Tibial nerve (tissue), 4 donors: ENCODE results near the gene RPTOR. TPM values are rescaled to one million over a fixed set of nuclear protein-coding genes. Genes with fewer than 3 reads are reported as not detected.

Source experiments
- DNase-seq, 2 donors: peaks; one replicate each; pipeline ENCODE4 v3.0.0-alpha.2; 2019; ENCODE audit warnings: low spot score in 2 of 2
- H3K27ac ChIP-seq, 4 donors: fragments of 200-600 bp; sonication (generic) in 3 of 4; one replicate each; pipeline ENCODE4 v1.5.1; 2017 to 2019; ENCODE audit warnings: mild to moderate bottlenecking in 1 of 4
- H3K27me3 ChIP-seq, 2 donors: fragments of 200-600 bp; sonication (generic) in 1 of 2; one replicate each; pipeline versions ENCODE4 v1.5.1 to v1.6.0; 2017 to 2019
- H3K36me3 ChIP-seq, 3 donors: fragments of 200-600 bp; sonication (generic); one replicate each; pipeline ENCODE4 v1.5.1; 2018 to 2019
- H3K4me1 ChIP-seq, 4 donors: fragments of 200-600 bp; sonication (generic) in 3 of 4; one replicate each; pipeline ENCODE4 v1.5.1; 2017 to 2019
- H3K4me3 ChIP-seq, 4 donors: fragments of 200-600 bp; sonication (generic) in 3 of 4; one replicate each; pipeline ENCODE4 v1.5.1; 2017 to 2019; ENCODE audit warnings: mild to moderate bottlenecking in 1 of 4, moderate library complexity in 1 of 4
- H3K9me3 ChIP-seq, 4 donors: fragments of 200-600 bp; sonication (generic) in 3 of 4; one replicate each; pipeline ENCODE4 v1.5.1; 2017 to 2019
- EP300 ChIP-seq, 2 donors: sonication (generic); formaldehyde crosslinking; IDR thresholded peaks; one replicate each; pipeline ENCODE4 v1.6.1; 2017; ENCODE audit warnings: antibody characterized with exemption in 2 of 2, mild to moderate bottlenecking in 1 of 2
- POLR2A ChIP-seq, 2 donors: fragments of 450-650 bp; IDR thresholded peaks; one replicate each; pipeline ENCODE4 v1.6.1; 2017; ENCODE audit warnings: antibody characterized with exemption in 2 of 2, mild to moderate bottlenecking in 2 of 2, moderate library complexity in 2 of 2
- WGBS, 2 donors: methylation state at CpG; one replicate each; pipeline ENCODE4 v1.1.5; 2018; 5-methylcytosine and 5-hydroxymethylcytosine counted together
- total RNA-seq, 4 donors: library from RNA; depleted of rRNA; stranded (reverse); fragments of >200 nt; gene quantifications; one replicate each; pipeline ENCODE4 v1.1.0, GENCODE V29; 2016
- TF ChIP-seq, protein P1 (sequence below), 5 experiments: fragments of 200-600 bp in 3 of 5; fragments of 450-650 bp in 2 of 5; sonication (generic) in 3 of 5; IDR thresholded peaks; one replicate each; pipeline ENCODE4 v1.5.1; 2016 to 2019; ENCODE audit warnings: antibody characterized with exemption in 5 of 5, mild to moderate bottlenecking in 3 of 5, moderate library complexity in 2 of 5

RPTOR gene
- total RNA-seq, 4 donors from 2014 or later, result 34.7 to 56.4 (median 40.1) TPM

DNA sequence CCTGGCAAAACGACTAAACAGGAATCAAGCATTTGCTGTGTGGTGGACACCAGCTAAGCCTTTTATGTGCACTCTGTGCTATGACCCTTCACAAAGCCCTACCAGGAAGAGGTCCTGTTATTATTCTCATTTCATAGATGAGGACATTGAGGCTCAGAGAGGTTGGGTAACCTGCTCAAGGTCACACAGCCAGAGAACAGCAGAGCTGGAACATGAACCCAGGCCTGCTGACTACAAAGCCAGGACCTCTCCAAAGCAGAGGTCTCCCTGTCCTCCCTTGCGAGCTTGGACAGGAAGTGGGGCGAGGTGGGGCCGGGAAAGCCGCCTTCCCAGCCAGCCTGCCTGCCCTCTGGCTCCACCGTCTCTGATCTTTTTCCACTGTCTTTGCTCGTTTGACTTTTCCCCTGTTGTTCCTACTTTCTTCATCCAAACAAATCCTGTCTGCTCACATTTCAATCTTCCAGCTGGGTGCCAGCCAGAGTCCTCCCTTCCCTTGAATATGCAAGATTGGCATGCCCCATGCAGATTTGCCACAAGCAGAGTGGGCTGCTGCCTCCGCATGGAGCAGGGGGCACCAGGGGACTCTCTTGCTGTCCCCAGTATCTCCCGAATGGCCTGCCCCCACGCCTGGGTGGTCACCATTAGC lies 23.7 kb upstream of the RPTOR start:
- WGBS, 2 donors, result 41 to 49% methylated on average over 10 of the region's 10 CpGs

DNA sequence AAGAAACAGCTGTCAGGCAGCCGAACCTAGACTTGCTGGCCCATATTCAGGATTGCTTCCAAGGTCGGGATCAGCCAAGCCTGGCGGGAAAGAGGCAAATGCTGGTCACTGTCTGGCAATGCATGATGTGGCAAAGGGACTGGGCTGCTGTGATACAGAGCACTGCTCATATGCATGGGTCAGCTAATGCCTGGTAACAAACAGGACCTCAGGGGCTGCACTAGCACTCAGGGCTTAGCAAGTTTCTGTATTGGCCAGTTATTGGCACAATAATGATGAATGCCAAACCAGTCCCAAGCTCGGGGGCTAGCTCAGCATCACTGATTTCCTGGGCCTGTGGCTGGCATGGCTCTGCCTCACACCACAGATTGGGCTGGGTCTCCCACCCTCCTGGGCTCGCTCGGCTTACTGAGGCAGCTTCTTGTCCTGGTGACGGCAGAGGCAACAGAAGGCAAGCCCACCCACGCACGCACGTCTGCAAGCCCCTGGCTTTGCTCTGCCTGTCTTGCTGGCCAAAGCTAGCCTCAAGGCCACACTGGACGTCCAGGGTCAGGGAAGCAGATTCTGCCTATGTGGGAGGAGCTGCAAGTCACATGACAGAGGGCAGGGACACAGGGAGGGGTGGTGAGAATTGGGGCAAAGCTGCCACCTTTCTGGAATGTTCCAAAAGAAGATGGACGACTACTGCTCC lies 21.4 kb upstream of the RPTOR start:
- no peak for TF ChIP-seq EP300 (IDR thresholded peaks at IDR 0.05)
- no peak for TF ChIP-seq POLR2A (IDR thresholded peaks at IDR 0.05)
- TF ChIP-seq, protein P1, sequence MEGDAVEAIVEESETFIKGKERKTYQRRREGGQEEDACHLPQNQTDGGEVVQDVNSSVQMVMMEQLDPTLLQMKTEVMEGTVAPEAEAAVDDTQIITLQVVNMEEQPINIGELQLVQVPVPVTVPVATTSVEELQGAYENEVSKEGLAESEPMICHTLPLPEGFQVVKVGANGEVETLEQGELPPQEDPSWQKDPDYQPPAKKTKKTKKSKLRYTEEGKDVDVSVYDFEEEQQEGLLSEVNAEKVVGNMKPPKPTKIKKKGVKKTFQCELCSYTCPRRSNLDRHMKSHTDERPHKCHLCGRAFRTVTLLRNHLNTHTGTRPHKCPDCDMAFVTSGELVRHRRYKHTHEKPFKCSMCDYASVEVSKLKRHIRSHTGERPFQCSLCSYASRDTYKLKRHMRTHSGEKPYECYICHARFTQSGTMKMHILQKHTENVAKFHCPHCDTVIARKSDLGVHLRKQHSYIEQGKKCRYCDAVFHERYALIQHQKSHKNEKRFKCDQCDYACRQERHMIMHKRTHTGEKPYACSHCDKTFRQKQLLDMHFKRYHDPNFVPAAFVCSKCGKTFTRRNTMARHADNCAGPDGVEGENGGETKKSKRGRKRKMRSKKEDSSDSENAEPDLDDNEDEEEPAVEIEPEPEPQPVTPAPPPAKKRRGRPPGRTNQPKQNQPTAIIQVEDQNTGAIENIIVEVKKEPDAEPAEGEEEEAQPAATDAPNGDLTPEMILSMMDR (IDR thresholded peaks at IDR 0.05), result no peak
- no peak for DNase-seq
- Histone ChIP-seq H3K36me3 (no peaks in the 10 kb centered on the region), H3K4me1 (no peaks in the 10 kb centered on the region), H3K27me3 (peaks cover 0 to 10% of the 10 kb centered on the region in 2 donors), H3K4me3 (no peak overlapping the region), H3K27ac (no peak overlapping the region), H3K9me3 (no peaks in the 10 kb centered on the region)
- WGBS, 2 donors, result 69 to 76% methylated on average over 6 to 11 of the region's 12 CpGs

More for the DNA sequence above, 23.7 kb upstream of the RPTOR start:
- DNase-seq, result no peak
- Histone ChIP-seq H3K27ac (no peak overlapping the region), H3K27me3 (no peaks in the 10 kb centered on the region), H3K4me1 (no peaks in the 10 kb centered on the region), H3K36me3 (no peaks in the 10 kb centered on the region), H3K4me3 (no peak overlapping the region), H3K9me3 (no peaks in the 10 kb centered on the region)
- TF ChIP-seq POLR2A (IDR thresholded peaks at IDR 0.05) (no peak), EP300 (IDR thresholded peaks at IDR 0.05) (no peak)
- TF ChIP-seq, protein P1 (IDR thresholded peaks at IDR 0.05), result no peak

DNA sequence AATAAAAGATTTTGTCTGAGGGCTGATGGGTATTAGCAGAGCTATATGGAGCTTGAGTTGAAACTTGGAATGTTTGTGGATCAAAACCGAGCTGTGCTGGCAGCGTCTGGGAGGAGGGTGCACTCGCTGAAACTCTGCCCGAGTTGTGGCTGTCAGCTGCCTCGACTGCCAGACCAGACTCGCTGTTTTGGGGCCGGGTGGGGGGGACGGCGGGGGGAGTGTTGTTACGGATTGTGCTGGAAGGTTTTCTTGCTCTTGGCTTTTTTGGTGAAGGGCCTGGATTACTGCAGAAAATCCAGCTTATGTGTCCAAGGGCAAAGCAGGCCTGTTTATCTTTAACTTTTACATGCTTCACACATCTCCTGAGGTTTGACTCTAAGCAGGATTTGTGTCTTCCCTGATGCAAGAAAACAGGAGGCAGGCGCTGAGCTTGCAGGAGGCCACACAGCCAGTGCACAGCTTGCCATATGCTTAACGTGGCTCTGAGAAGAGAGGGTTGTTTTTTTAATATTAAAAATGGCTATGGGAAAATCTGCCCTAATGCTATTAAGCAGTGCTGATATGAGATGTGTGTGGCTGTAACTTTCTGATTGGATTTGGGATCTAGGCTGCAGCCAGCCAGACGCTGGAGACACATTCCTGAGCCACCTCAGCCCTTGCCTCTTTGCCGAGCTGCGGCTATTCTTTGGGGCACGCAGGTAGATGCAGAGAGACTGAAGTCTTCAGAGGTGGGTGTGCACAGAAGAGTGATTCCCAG lies 20.5 kb upstream of the RPTOR start:
- Histone ChIP-seq H3K4me3 (no peak overlapping the region), H3K36me3 (no peaks in the 10 kb centered on the region), H3K27me3 (peaks cover 0 to 11% of the 10 kb centered on the region in 2 donors), H3K9me3 (no peaks in the 10 kb centered on the region), H3K4me1 (peaks cover 0 to 5% (median 0%) of the 10 kb centered on the region in 4 donors), H3K27ac (no peak overlapping the region)
- TF ChIP-seq, protein P1 (IDR thresholded peaks at IDR 0.05), result no peak
- TF ChIP-seq POLR2A (IDR thresholded peaks at IDR 0.05) (no peak), EP300 (IDR thresholded peaks at IDR 0.05) (no peak)
- no peak for DNase-seq
- WGBS, 2 donors, result 48 to 54% methylated on average over 16 of the region's 16 CpGs

DNA sequence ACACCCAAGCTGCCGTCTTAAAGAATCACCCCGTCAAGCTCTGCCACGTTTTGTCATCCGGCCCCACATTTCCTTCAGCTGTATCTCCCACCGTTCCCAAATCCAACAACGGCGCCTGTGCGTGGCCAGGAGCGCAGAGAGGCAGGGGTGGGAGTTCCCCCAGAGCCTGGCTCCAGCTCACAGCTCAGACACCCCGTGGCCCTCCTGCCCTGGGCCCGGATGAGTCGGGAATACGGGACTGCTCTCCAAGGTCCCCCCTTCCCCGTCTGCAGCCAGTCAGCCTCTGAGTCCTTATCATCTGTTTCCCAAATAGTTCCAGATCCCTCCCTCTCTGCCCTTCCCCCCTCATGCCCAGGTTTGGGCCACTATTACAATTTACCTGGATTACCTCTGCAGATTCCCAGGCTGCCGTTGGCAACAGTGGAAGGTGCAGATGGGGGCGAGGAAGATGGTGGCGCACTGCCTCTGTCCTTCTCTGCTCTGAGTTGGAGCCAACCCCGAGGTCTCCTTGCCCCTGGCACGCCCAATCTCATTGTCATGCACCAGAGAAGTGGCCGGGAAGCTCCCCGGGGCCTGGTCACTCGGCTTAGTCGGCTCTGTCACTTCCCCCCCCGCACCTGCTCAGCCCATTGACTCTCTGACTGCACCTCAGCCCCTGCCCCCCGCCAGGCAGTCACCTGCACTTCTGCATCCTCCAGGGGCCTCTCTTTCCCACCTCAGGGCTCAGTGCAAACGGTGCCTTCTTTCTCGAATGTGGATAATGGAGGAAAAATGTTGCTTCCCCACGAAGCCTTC lies 18.3 kb upstream of the RPTOR start:
- Histone ChIP-seq H3K4me1 (peaks cover 0 to 9% (median 0%) of the 10 kb centered on the region in 4 donors), H3K27ac (no peak overlapping the region), H3K9me3 (no peaks in the 10 kb centered on the region), H3K36me3 (no peaks in the 10 kb centered on the region), H3K4me3 (no peak overlapping the region), H3K27me3 (peaks cover 0 to 12% of the 10 kb centered on the region in 2 donors)
- TF ChIP-seq, protein P1 (IDR thresholded peaks at IDR 0.05), result no peak
- no peak for TF ChIP-seq POLR2A (IDR thresholded peaks at IDR 0.05)
- TF ChIP-seq EP300 (IDR thresholded peaks at IDR 0.05), result no peak
- DNase-seq, result no peak
- WGBS, 2 donors, result 45 to 54% methylated on average over 28 of the region's 28 CpGs
